A549 treated with Hydrocortisone at 1 μM for 4 hours (cell line): ENCODE results near the gene ZNF708. TPM values are rescaled to one million over a fixed set of nuclear protein-coding genes. Genes with fewer than 3 reads are reported as not detected.

Source experiments
- total RNA-seq: library from RNA; stranded (reverse); fragments of 200-300 nt; extraction: Qiagen RNA extraction; gene quantifications from 5 replicates; pipeline ENCODE4 v1.2.3, GENCODE V29; 2022

Gene ZNF708
- 0.76 to 1.6 TPM (median 1.1 TPM) in 5 replicates for total RNA-seq

GRCh38 chr19:21328885-21329605, at the start of gene ZNF708:
ZNF708 (minus strand) TSS chr19:21329410; CDS start chr19:21329212, 198 bp downstream.

GRCh38 chr19:21358768-21359451, 29.7 kb upstream of the ZNF708 start, which contains the start of gene ZNF738:
ZNF738 (plus strand) TSS chr19:21359000; CDS start chr19:21359141, 141 bp downstream.

Other genes with a start within 250 kb of the ZNF708 start
- gene ZNF714, start 247.2 kb downstream of the ZNF708 start, total RNA-seq: 2.1 to 4.0 TPM (median 3.1 TPM) in 5 replicates
- 2.6 to 4.1 TPM (median 3.3 TPM) in 5 replicates for gene ZNF431, start 187.4 kb downstream of the ZNF708 start, total RNA-seq
- 0.76 to 1.5 TPM (median 0.90 TPM) in 5 replicates for gene ZNF738, start 29.6 kb upstream of the ZNF708 start, total RNA-seq
- 0.05 to 0.09 TPM (median 0.05 TPM) in 3 of 5 replicates, not detected in the others for gene ZNF493, start 67.7 kb upstream of the ZNF708 start, total RNA-seq
- not detected in 5 replicates for gene ZNF429, start 176.2 kb upstream of the ZNF708 start, total RNA-seq